Mucosa of rectum (tissue), 2 donors: Measurements from ENCODE around the gene TENT4B.

Source experiments
- H3K27ac ChIP-seq, 2 donors: one replicate each; pipeline ENCODE4 v1.7.0; 2013; ENCODE audit warnings: inconsistent platforms in 2 of 2, low read depth in 2 of 2, low read length in 2 of 2
- H3K27me3 ChIP-seq, 2 donors: one replicate each; pipeline ENCODE4 v1.7.0; 2013; ENCODE audit warnings: low read length in 2 of 2; ENCODE audit not compliant: control insufficient read depth in 2 of 2, insufficient read depth in 2 of 2
- H3K36me3 ChIP-seq, 2 donors: one replicate each; pipeline ENCODE4 v1.7.0; 2013; ENCODE audit warnings: low read length in 2 of 2; ENCODE audit not compliant: control insufficient read depth in 2 of 2, insufficient read depth in 2 of 2
- H3K4me1 ChIP-seq, 2 donors: one replicate each; pipeline ENCODE4 v1.7.0; 2013; ENCODE audit warnings: low read length in 2 of 2, mild to moderate bottlenecking in 1 of 2; ENCODE audit not compliant: control insufficient read depth in 2 of 2, insufficient read depth in 2 of 2
- H3K4me3 ChIP-seq, 2 donors: one replicate each; pipeline ENCODE4 v1.7.0; 2013; ENCODE audit warnings: low read length in 2 of 2
- H3K9ac ChIP-seq, 2 donors: one replicate each; pipeline ENCODE4 v1.7.0; 2013; ENCODE audit warnings: low read length in 2 of 2, low read depth in 1 of 2, mild to moderate bottlenecking in 1 of 2
- H3K9me3 ChIP-seq, 2 donors: one replicate each; pipeline ENCODE4 v1.7.0; 2013; ENCODE audit warnings: low read length in 2 of 2; ENCODE audit not compliant: control insufficient read depth in 2 of 2
- donor health status: healthy.
- donor health status: Normal muscosa, but diverticular disease.

TENT4B gene

GRCh38 chr16:50269769-50270509 is 116.8 kb downstream of the TENT4B start:
- Histone ChIP-seq H3K36me3 (no peaks in the 10 kb centered on the region), H3K9me3 (no peaks in the 10 kb centered on the region), H3K9ac (no peak overlapping the region), H3K4me3 (no peak overlapping the region), H3K27ac (no peak overlapping the region), H3K27me3 (no peaks in the 10 kb centered on the region), H3K4me1 (peaks cover 26 to 31% of the 10 kb centered on the region in 2 donors)

- Histone ChIP-seq H3K9me3 (no peaks in the 10 kb centered on the region), H3K36me3 (no peaks in the 10 kb centered on the region), H3K27ac (no peak overlapping the region), H3K4me3 (no peak overlapping the region), H3K4me1 (peaks cover 22 to 30% of the 10 kb centered on the region in 2 donors), H3K9ac (no peak overlapping the region), H3K27me3 (no peaks in the 10 kb centered on the region)
Measured at GRCh38 chr16:50270510-50271147, 117.5 kb downstream of the TENT4B start.

DNA sequence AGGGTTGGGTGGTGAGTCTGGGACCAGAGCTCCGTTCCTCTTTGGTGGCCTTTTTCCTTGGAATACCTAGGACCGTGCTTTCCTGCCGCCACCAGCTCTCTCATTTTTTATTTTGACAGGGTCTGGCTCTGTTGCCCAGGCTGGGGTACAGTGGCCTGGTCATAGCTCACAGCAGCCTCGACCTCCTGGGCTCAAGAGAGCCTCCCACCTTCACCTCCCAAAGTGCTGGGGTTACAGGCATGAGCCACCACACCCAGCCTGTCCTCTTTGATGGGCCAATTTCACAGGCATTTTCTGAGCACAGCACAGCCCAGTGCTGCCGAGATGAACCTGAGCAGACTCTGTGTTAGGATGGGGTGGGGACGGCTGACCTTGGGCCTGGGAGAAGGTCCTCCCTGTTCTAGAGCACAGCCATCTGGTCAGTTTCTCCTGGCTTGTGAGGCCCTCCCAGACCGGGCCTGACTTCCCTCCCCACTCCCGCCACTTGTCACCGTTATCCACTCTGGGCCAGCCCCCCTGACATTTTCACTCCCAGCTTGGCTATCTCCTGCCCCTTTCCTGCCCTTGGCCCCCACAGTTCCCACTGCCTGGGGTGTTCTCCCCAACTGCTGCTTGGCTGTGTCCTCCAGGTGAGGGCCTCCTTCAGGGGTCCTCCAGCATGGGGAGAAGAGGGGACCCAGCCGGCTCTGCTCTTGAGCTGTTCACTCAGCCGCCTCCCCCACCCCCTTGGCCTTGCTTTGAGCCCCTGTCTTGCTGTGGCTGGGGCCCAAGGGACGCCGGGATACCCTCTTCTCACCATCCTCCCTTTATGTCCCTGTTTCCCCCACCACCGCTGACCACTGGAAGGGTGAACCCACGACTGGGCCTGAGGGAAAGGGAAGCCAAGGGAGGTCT is 118.3 kb downstream of the TENT4B start:
- H3K9ac ChIP-seq, result no peak overlapping the region
- no peak overlapping the region for H3K27ac ChIP-seq
- no peaks in the 10 kb centered on the region for H3K9me3 ChIP-seq
- no peaks in the 10 kb centered on the region for H3K36me3 ChIP-seq
- no peak overlapping the region for H3K4me3 ChIP-seq
- H3K27me3 ChIP-seq, result no peaks in the 10 kb centered on the region
- H3K4me1 ChIP-seq, result peaks cover 17 to 24% of the 10 kb centered on the region in 2 donors

GRCh38 chr16:50272111-50272571 is 119.0 kb downstream of the TENT4B start:
- Histone ChIP-seq H3K27ac (no peak overlapping the region), H3K36me3 (no peaks in the 10 kb centered on the region), H3K4me1 (peaks cover 9 to 17% of the 10 kb centered on the region in 2 donors), H3K9me3 (no peaks in the 10 kb centered on the region), H3K4me3 (no peak overlapping the region), H3K9ac (no peak overlapping the region), H3K27me3 (no peaks in the 10 kb centered on the region)

- Histone ChIP-seq H3K4me1 (peaks cover 3 to 12% of the 10 kb centered on the region in 2 donors), H3K27ac (no peak overlapping the region), H3K27me3 (no peaks in the 10 kb centered on the region), H3K36me3 (no peaks in the 10 kb centered on the region), H3K4me3 (no peak overlapping the region), H3K9ac (no peak overlapping the region), H3K9me3 (no peaks in the 10 kb centered on the region)
Measured at GRCh38 chr16:50272687-50273381, 119.7 kb downstream of the TENT4B start.

DNA sequence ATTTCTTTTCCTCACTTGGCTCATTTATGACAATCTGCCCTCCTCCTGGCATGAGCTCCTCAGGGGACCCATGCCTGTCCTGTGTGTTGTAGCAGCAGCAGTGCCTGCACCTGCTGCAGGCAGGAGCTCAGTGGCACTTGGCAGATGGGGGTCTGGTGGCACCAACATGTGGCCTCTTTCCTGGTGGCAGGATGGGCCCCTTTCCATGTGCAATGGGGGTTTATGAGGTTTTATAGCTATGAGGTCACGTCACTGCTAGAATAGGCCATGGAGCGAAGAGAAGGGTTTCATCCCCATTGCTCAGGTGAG is 120.2 kb downstream of the TENT4B start:
- Histone ChIP-seq H3K4me3 (peak overlapping the region in 1 of 2 donors; percentile 66), H3K36me3 (no peaks in the 10 kb centered on the region), H3K4me1 (peaks cover 2 to 9% of the 10 kb centered on the region in 2 donors), H3K9ac (no peak overlapping the region), H3K9me3 (no peaks in the 10 kb centered on the region), H3K27ac (peak overlapping the region in 1 of 2 donors; percentile 84), H3K27me3 (no peaks in the 10 kb centered on the region)

GRCh38 chr16:50273888-50274325 is 120.8 kb downstream of the TENT4B start:
- Histone ChIP-seq H3K4me3 (peak overlapping the region; percentile 39 to 66), H3K36me3 (no peaks in the 10 kb centered on the region), H3K27ac (peak overlapping the region; percentile 54 to 84), H3K9me3 (no peaks in the 10 kb centered on the region), H3K4me1 (peaks cover 2 to 7% of the 10 kb centered on the region in 2 donors), H3K9ac (peak overlapping the region; percentile 38 to 52), H3K27me3 (no peaks in the 10 kb centered on the region)

DNA sequence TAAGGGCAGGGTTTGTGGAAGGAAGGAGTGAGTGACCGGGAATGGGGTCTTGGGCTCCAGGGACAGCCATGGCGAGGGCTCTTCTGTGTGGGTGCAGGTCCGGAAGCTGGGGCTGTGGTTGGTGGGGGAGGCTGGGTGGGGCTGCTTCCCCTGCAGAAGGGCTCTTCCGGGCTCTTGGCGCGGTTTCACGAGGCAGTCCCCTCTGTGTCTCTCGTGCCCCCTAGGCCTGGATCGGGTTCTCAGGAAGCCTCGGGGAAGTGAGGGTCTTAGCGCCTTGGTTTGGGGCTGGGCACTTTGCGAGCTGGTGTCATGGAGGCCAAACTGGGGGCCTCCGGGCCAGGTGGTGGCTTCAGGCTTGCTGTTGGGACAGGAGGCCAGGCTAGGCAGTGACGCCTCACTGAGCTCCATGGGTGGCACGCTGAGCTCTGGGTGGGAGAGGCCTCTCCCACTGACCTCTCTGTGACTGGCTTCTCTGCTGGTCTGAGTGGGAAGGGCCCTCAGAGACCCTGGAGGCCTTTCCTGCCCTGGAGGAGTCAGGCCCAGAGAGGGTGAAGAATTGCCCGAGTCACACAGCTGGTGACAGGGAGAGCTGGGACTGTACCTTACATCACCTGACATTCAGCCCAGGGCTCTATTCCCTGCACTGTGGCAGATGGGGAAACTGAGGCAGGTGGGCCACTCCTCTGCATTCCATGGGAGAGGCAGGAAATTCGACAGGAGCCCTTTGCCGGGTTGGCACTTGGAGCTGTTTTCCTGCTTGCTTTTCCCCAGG is 121.4 kb downstream of the TENT4B start:
- Histone ChIP-seq H3K9me3 (no peaks in the 10 kb centered on the region), H3K36me3 (no peaks in the 10 kb centered on the region), H3K4me3 (peak overlapping the region; percentile 39 to 66), H3K27ac (peak overlapping the region; percentile 55 to 84), H3K9ac (peak overlapping the region; percentile 38 to 70), H3K4me1 (peaks cover 5 to 10% of the 10 kb centered on the region in 2 donors), H3K27me3 (no peaks in the 10 kb centered on the region)

GRCh38 chr16:50275098-50275415 is 122.0 kb downstream of the TENT4B start:
- H3K27ac ChIP-seq, result peak overlapping the region in 1 of 2 donors; percentile 84
- peak overlapping the region; percentile 36 to 70 for H3K9ac ChIP-seq
- peaks cover 7 to 11% of the 10 kb centered on the region in 2 donors for H3K4me1 ChIP-seq
- H3K4me3 ChIP-seq, result peak overlapping the region; percentile 5 to 66
- no peaks in the 10 kb centered on the region for H3K36me3 ChIP-seq
- no peaks in the 10 kb centered on the region for H3K9me3 ChIP-seq
- H3K27me3 ChIP-seq, result no peaks in the 10 kb centered on the region
